GM12878 (cell line): ENCODE measurements around the gene SMAGP. TPM values are rescaled to one million over a fixed set of nuclear protein-coding genes. Genes with fewer than 3 reads are reported as not detected.

Experiments
- ATAC-seq: fragments of 200-7000 bp; cut with Tn5 transposase; 3 replicates; pipeline ENCODE4 v1.9.1; 2020; ENCODE audit warnings: mild to moderate bottlenecking, moderate library complexity
- BruUV-seq: library from RNA; stranded (reverse); fragments of 400-500 nt; replicated peaks from 2 replicates; lab custom pipeline; 2021; lab: Mats Ljungman, UMichigan
- CTCF ChIA-PET: fragments of 300-600 bp; sonication (Branson Sonifier 250); formaldehyde crosslinking; extraction: SDS; loops from one replicate; lab custom pipeline; 2021; ENCODE audit warnings: inconsistent platforms; lab: Yijun Ruan, JAX
- POLR2A ChIA-PET: fragments of 350-600 bp; formaldehyde crosslinking; extraction: SDS; loops from one replicate; lab custom pipeline; 2021; ENCODE audit warnings: inconsistent platforms; lab: Charles Lee
- RAD21 ChIA-PET: fragments of 300-600 bp; sonication (Branson Sonifier 250); formaldehyde crosslinking; loops from one replicate; lab custom pipeline; 2023; ENCODE audit warnings: antibody characterized with exemption; ENCODE audit not compliant: unreplicated experiment; lab: Charles Lee
- SMC1A ChIA-PET: fragments of 300-600 bp; sonication (Branson Sonifier 250); formaldehyde crosslinking; loops from one replicate; lab custom pipeline; 2023; ENCODE audit not compliant: unreplicated experiment, uncharacterized antibody; lab: Charles Lee
- DNase-seq: peaks from one replicate; pipeline ENCODE4 v3.0.0-alpha.2; 2011; ENCODE audit warnings: low read depth, low spot score
- FAIRE-seq: peaks from 3 replicates; lab custom pipeline; 2011; peaks lifted over from hg19 to GRCh38; lab: Jason Lieb, UNC
- H2AFZ ChIP-seq: 2 replicates; pipeline ENCODE4 v1.6.0; 2011; ENCODE audit warnings: low read depth, low read length, control low read depth; ENCODE audit not compliant: control insufficient read depth
- H3K27ac ChIP-seq: 2 replicates; pipeline ENCODE4 v1.5.1; 2011; ENCODE audit warnings: control low read depth; ENCODE audit not compliant: control insufficient read depth, insufficient read depth
- H3K27me3 ChIP-seq, 2 experiments: replicated peaks in 1 of 2; 2 replicates each; pipeline versions ENCODE4 v1.6.0 to v1.6.1; 2011; ENCODE audit warnings: low read length in 1 of 2; ENCODE audit not compliant: control insufficient read depth in 2 of 2, insufficient read depth in 2 of 2
- H3K36me3 ChIP-seq, 2 experiments: 2 replicates each; pipeline ENCODE4 v1.5.1; 2011; ENCODE audit warnings: low read length in 1 of 2; ENCODE audit not compliant: control insufficient read depth in 2 of 2, insufficient read depth in 2 of 2
- H3K4me1 ChIP-seq: 2 replicates; pipeline ENCODE4 v1.6.1; 2011; ENCODE audit warnings: mild to moderate bottlenecking, low read length, moderate library complexity, mixed read lengths; ENCODE audit not compliant: control insufficient read depth, insufficient read depth
- H3K4me2 ChIP-seq: 2 replicates; pipeline ENCODE4 v1.6.0; 2011; ENCODE audit warnings: control low read depth; ENCODE audit not compliant: control insufficient read depth, insufficient read depth
- H3K4me3 ChIP-seq: fragments of 200-600 bp; sonication (generic); 2 replicates; pipeline ENCODE4 v1.5.1; 2016
- H3K79me2 ChIP-seq: 2 replicates; pipeline ENCODE4 v1.6.0; 2011; ENCODE audit warnings: low read length; ENCODE audit not compliant: control insufficient read depth, insufficient read depth
- H3K9ac ChIP-seq: 2 replicates; pipeline ENCODE4 v1.8.0; 2011; ENCODE audit warnings: low read length, control low read depth, mixed read lengths; ENCODE audit not compliant: control insufficient read depth, insufficient read depth
- H3K9me3 ChIP-seq: replicated peaks from 3 replicates; pipeline ENCODE4 v1.5.1; 2011; ENCODE audit warnings: mild to moderate bottlenecking, low read length; ENCODE audit not compliant: control insufficient read depth, insufficient read depth
- H4K20me1 ChIP-seq: 2 replicates; pipeline ENCODE4 v1.6.0; 2011; ENCODE audit not compliant: control insufficient read depth, insufficient read depth
- BRCA1 ChIP-seq: IDR thresholded peaks from 2 replicates; pipeline ENCODE4 v1.6.1; 2011; ENCODE audit warnings: low read depth, low read length, improper control_type of control experiment
- CHD4 ChIP-seq: fragments of 200-600 bp; sonication (generic); IDR thresholded peaks from 2 replicates; pipeline ENCODE4 v1.6.1; 2016; ENCODE audit warnings: mild to moderate bottlenecking
- EZH2 ChIP-seq: IDR thresholded peaks from 2 replicates; pipeline ENCODE4 v1.6.1; 2012; ENCODE audit warnings: low read depth, mild to moderate bottlenecking, control low read depth, inconsistent platforms, low read length, borderline replicate concordance; ENCODE audit not compliant: control insufficient read depth
- GABPA ChIP-seq: IDR thresholded peaks from 2 replicates; pipeline ENCODE4 v1.6.1; 2014; ENCODE audit warnings: antibody characterized with exemption, low read depth, mild to moderate bottlenecking, inconsistent platforms
- GATAD2B ChIP-seq: fragments of 450-650 bp; conservative IDR thresholded peaks from 2 replicates; pipeline ENCODE4 v1.6.1; 2017; ENCODE audit warnings: low read depth, mild to moderate bottlenecking, moderate library complexity
- IKZF1 ChIP-seq: fragments of 450-650 bp; conservative IDR thresholded peaks from 2 replicates; pipeline ENCODE4 v1.6.1; 2017; ENCODE audit warnings: antibody characterized with exemption, mild to moderate bottlenecking
- IKZF2 ChIP-seq, 2 experiments: fragments of 450-650 bp; IDR thresholded peaks; 2 replicates each; pipeline ENCODE4 v1.6.1; 2017; ENCODE audit warnings: mild to moderate bottlenecking in 2 of 2, moderate library complexity in 2 of 2
- MLLT1 ChIP-seq: fragments of 450-650 bp; IDR thresholded peaks from 2 replicates; pipeline ENCODE4 v1.6.1; 2016; ENCODE audit warnings: mild to moderate bottlenecking
- MTA3 ChIP-seq: IDR thresholded peaks from 2 replicates; pipeline ENCODE4 v1.6.1; 2012; ENCODE audit warnings: low read length, inconsistent platforms, borderline replicate concordance
- PAX5 ChIP-seq: IDR thresholded peaks from 2 replicates; pipeline ENCODE4 v1.6.1; 2011; ENCODE audit warnings: low read depth, low read length, borderline replicate concordance
- PKNOX1 ChIP-seq: fragments of 450-650 bp; IDR thresholded peaks from 2 replicates; pipeline ENCODE4 v1.6.1; 2016; ENCODE audit warnings: mild to moderate bottlenecking
- RAD51 ChIP-seq: fragments of 450-650 bp; IDR thresholded peaks from 2 replicates; pipeline ENCODE4 v1.6.1; 2016; ENCODE audit warnings: moderate library complexity, mild to moderate bottlenecking, inconsistent platforms
- RELA ChIP-seq: fragments of 450-650 bp; IDR thresholded peaks from 2 replicates; pipeline ENCODE4 v1.8.0; 2014; ENCODE audit warnings: borderline replicate concordance; ENCODE audit not compliant: partially characterized antibody
- ZBTB11 ChIP-seq: fragments of 450-650 bp; formaldehyde crosslinking; IDR thresholded peaks from 2 replicates; pipeline ENCODE4 v1.5.0; 2022; ENCODE audit warnings: mild to moderate bottlenecking, missing genetic modification characterization
- ZBTB33 ChIP-seq: fragments of 450-650 bp; IDR thresholded peaks from 2 replicates; pipeline ENCODE4 v1.6.1; 2017; ENCODE audit warnings: mild to moderate bottlenecking
- WGBS: methylation state at CpG from one replicate; pipeline ENCODE4 v1.1.6; 2016; ENCODE audit warnings: low lambda C conversion rate; ENCODE audit not compliant: insufficient replicate concordance, insufficient coverage; ENCODE audit errors: missing lambda C conversion rate; 5-methylcytosine and 5-hydroxymethylcytosine counted together
- in situ Hi-C: fragments of 300-500 bp; cut with MboI; formaldehyde crosslinking; loops from 9 replicates; pipeline ENCODE4 v1.14.3; 2018; ENCODE audit warnings: mixed read lengths
- intact Hi-C: fragments of 100-400 bp; cut with micrococcal nuclease; formaldehyde crosslinking; loops from one replicate; pipeline ENCODE4 v1.14.2; 2022; ENCODE audit not compliant: unreplicated experiment
- polyA plus RNA-seq, 11 experiments: library from polyadenylated mRNA; depleted of rRNA in 4 of 11; unstranded in 6 of 11; stranded (reverse) in 5 of 11; fragments of >200 nt; fragmentation: Nextera tagmentation in 4 of 11; fragmentation: Illumina TruSeq in 1 of 11; extraction: Ambion mirVana in 4 of 11; extraction: Trizol in 1 of 11; gene quantifications; 1 replicate in 1 of 11; 2 replicates in 10 of 11; pipeline versions ENCODE4 v1.2.1 to v1.2.3, GENCODE V29; 2011 to 2016; ENCODE audit warnings: inconsistent platforms in 2 of 11, missing spikeins in 2 of 11, low read depth in 1 of 11
- total RNA-seq, 4 experiments: library from RNA; depleted of rRNA in 3 of 4; stranded (reverse); fragments of >200 nt in 3 of 4; fragmentation: Illumina TruSeq in 1 of 4; extraction: Trizol in 1 of 4; gene quantifications; 2 replicates each; pipeline versions ENCODE4 v1.2.1 to v1.2.3, GENCODE V29; 2013 to 2021

The SMAGP gene
- total and polyA plus RNA-seq, 10 of the 15 experiments (the other 5 are each of a cell fraction or from before 2014, with no cell fraction given) = 0.42 to 7.1 (median 3.9) TPM

- no peak for TF ChIP-seq ZBTB11 (CRISPR knock-in tag)
- no peak for TF ChIP-seq MTA3
- TF ChIP-seq GATAD2B = no peak
- no peak for TF ChIP-seq RAD51
Measured at GRCh38 chr12:51232642-51233041, 37.6 kb downstream of the SMAGP start (continued).

GRCh38 chr12:51229116-51229809 is 41.0 kb downstream of the SMAGP start:
- ATAC-seq = no peak
- Histone ChIP-seq H3K27me3 (no peaks in the 10 kb centered on the region), H3K9me3 (no peaks in the 10 kb centered on the region), H2AFZ (no peak overlapping the region), H4K20me1 (no peaks in the 10 kb centered on the region), H3K4me1 (no peaks in the 10 kb centered on the region), H3K4me3 (no peak overlapping the region), H3K27ac (no peak overlapping the region), H3K4me2 (no peak overlapping the region), H3K79me2 (no peaks in the 10 kb centered on the region), H3K36me3 (no peaks in the 10 kb centered on the region), H3K9ac (no peak overlapping the region)
- SMC1A ChIA-PET = no interaction called here
- FAIRE-seq = no peak
- RAD21 ChIA-PET = interaction anchor here (1.3 kb wide), 1 partner anchor 9 kb away, joined by 4 read pairs; the partner anchor contains the start of gene DAZAP2
- DNase-seq = no peak
- CTCF ChIA-PET = interaction anchor here (1.2 to 2.9 kb wide), 2 partner anchors 11 to 112 kb away, joined by 5 to 6 read pairs; partner anchors contain the start of gene POU6F1
- in situ Hi-C loops (no loop called here), intact Hi-C loops (no loop called here)
- 82% methylated on average over 7 of the region's 7 CpGs for WGBS
- POLR2A ChIA-PET = no interaction called here
- no TSS peak for BruUV-seq
- TF ChIP-seq GABPA = no peak
- no peak for TF ChIP-seq MLLT1
- no peak for TF ChIP-seq RELA
- TF ChIP-seq CHD4 = no peak
- no peak for TF ChIP-seq IKZF2 (IDR thresholded peaks at IDR 0.05)
- TF ChIP-seq IKZF1 = no peak
- TF ChIP-seq ZBTB33 = no peak
- no peak for TF ChIP-seq PAX5
- TF ChIP-seq MTA3 = no peak
- TF ChIP-seq BRCA1 = no peak
- TF ChIP-seq EZH2 = no peak
- TF ChIP-seq PKNOX1 = no peak
